Occipital lobe (tissue), 2 donors: Measurements from ENCODE around the gene SUSD1. TPM values are rescaled to one million over a fixed set of nuclear protein-coding genes. Genes with fewer than 3 reads are reported as not detected.

Experiments used
- DNase-seq: peaks from one replicate; lab custom pipeline; 2025; lab: John Stamatoyannopoulos, UW
- total RNA-seq: library from RNA; depleted of rRNA; stranded (reverse); fragments of >200 nt; gene quantifications from one replicate; pipeline ENCODE4 v1.2.3, GENCODE V29; 2014

SUSD1 gene
- total RNA-seq, 1 donor from 2014 or later, result 44.1 TPM

DNA sequence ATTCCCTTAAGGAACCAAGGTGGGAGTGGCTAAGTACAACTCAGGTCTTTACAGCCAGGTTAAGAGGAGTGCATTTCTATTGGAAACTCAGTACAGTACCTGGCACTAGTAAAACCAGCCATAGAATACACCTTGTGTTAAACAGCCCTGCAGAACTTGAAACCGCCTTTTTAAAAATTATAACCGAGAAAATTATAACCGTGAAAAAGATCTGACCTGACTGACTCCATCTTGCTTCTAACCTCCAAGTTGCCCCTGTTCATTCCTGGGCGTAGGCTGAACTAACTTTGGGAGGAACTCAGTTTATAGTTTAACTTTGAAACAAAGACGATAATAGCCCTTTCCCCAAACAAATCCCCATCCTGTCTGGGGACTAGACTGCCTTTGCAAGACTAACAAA lies 132.3 kb downstream of the SUSD1 start:
- DNase-seq, result no peak

- DNase-seq, result no peak
Observed at GRCh38 chr9:112042244-112042638, 132.9 kb downstream of the SUSD1 start.

DNA sequence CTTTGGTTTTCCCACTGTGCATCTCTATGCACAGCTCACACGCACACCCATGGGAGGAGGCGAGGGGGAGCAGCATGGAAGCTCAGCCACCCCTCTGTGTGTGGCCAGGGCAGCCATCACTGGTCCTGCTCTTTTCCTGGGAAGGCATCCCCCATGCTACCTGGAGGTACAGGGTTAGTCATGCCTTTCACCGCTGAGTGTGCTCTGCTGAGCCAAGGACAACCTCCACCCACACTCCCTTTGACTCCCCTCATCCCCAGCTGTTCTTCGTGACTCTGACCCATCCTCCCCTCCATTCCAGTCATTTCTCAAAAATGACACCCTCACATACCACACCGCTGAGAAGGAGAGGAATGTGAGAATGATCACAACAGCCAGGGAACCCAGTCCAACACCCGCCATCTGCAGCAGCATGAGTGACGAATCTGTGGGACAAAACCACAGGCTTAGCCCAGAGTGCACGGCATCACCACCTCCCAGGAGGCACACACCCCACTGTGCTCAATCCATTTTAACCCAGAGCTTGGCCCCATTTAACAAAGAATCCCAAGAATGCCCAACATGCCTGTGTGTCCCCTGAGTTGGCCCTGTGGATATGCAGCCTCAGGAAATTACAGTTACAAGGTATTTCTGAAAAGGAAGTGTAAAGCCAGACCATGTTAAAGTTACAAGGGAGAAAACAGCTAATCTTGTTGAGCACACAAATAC lies 133.4 kb downstream of the SUSD1 start:
- no peak for DNase-seq

DNA sequence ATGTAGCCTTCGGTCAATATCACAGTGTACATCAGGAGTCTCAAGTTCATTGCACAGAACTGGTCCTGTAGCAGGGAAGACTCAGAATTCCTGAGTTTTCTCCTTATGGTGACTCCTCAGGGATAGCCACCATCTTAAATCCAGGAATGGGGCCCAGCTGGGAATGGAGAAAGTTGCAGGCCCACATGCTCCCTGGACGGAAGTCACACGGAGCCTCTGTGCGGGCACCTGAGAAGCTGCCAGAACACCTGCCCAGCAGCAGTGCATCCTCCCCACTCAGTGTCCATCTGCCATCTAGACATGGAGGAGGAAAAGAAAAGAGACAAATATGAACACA lies 133.9 kb downstream of the SUSD1 start:
- DNase-seq, result no peak

DNA sequence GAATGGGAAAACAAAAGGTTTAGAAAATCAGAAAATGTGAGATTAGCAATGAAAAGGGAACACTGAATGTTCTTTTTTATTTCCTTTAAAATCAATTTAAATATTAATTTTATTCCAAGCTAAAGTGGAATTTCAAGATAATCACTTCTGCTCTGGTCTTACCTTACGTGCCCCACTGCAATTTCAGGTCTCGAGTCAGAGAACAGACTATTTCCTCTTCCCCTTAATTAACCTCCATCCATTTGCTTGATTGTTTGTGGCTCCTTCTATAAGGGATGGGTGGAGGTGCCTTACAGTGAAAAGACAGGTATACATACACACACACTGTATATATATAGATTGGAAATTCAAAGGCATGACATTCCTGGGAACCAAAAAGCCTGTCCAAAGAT lies 137.1 kb downstream of the SUSD1 start:
- DNase-seq, result no peak

GRCh38 chr9:112037281-112038016 lies 137.6 kb downstream of the SUSD1 start:
- DNase-seq, result no peak

- DNase-seq, result no peak
Observed at GRCh38 chr9:112035166-112035826, 139.8 kb downstream of the SUSD1 start.

DNA sequence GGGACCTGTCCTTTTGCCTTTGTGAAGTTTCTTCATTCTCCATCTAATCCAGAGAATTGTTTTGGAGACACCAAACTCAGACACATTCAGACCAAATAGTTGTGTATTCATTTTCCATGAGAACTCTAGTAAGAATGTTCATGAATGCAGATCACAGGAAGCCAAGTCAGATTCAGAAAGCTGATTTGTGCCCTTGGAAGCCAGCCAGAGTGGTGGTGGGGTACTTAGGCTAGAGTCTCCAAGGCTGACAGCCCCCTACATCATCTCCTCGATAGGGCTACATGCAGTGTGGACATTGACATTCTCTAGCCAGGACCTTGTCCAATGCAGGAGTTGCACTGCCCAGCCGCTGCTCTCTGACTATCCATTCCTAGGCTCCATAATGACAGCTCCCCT lies 140.9 kb downstream of the SUSD1 start:
- no peak for DNase-seq

DNA sequence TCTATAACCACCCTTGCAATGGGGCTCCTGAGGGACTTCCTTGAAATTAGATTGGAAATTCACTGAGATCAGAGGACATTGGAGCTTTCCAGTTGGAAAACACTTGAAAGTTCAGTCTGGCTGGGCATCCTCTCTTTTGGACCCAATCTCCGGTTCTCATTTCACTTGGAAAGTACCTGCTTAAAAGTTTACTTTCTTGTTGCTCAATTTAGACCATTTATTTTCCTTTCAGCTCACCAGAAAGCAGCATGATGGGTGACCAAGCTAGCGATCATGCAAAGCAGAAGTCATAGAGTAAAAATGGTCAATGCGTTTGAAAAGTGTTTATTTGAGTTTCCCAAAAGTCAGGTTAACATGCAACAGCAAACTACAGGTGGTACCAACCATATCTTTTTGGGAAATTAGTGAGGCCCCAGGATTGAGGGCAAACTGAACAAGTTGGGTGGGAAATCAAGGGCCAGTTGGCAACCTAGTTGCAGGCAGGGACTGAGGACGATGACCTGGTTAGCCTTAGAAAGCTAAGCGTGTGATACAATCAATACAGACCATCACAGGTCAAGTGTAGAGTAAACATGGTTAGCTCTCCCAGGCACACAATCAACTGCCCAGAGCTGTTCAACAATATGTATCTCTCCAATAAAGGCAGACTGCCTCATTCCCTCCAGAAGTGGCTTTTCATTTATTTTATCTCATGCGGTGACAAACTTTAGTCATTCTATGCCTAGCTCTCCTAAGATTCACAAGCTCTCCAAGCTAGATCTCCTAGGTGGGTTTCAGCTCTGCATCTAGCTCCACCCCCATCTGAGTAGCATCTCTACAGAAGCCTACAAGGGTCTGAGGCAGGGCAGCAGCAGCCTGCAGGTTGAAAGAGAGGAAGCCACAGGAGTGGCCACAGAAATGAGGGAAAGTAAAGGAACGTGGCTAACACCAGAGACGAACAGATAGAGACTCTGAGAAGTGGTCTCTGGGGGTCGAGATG lies 141.6 kb downstream of the SUSD1 start:
- DNase-seq, result no peak

GRCh38 chr9:112032743-112033142 lies 142.4 kb downstream of the SUSD1 start:
- no peak for DNase-seq

DNA sequence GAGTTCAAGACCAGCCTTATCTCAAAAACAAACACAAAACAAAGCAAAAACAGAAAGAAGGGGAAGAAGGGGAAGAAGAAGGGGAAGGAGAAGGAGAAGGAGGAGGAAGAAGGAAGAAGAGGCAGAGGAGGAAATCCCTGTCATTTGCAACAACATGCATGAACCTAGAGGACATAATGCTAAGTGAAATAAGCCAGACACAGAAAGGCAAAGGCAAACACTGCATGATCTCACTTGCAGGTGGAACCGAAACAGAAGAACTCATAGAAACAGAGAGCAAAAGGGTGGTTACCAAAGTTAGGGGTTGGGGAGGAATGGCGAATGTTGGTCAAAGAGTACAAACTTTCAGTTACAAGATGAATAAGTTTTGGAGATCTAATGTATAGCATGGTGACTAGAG lies 143.1 kb downstream of the SUSD1 start:
- no peak for DNase-seq

- no peak for DNase-seq
Observed at GRCh38 chr9:112031400-112031799, 143.7 kb downstream of the SUSD1 start.

GRCh38 chr9:112029921-112030444 lies 145.1 kb downstream of the SUSD1 start:
- DNase-seq, result no peak

GRCh38 chr9:112028242-112029221 lies 146.6 kb downstream of the SUSD1 start:
- no peak for DNase-seq

DNA sequence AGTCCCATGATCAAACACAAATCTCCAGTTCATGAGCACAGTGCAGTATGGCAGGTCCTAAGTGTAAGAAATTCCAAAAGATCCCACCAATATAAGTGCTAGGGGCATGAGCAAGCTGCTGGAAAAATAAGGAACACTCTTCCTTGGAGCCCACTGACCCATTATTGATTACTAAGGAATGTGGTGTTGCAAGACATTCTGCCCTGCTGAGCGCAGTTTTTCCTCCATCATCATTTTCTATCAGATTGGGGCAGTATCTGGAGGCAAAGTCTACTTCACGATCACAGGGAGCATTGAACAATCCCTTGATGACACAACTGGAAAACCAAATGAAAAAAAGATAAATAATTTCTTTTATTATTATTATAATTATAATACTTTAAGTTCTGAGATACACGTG lies 149.2 kb downstream of the SUSD1 start:
- DNase-seq, result no peak

DNA sequence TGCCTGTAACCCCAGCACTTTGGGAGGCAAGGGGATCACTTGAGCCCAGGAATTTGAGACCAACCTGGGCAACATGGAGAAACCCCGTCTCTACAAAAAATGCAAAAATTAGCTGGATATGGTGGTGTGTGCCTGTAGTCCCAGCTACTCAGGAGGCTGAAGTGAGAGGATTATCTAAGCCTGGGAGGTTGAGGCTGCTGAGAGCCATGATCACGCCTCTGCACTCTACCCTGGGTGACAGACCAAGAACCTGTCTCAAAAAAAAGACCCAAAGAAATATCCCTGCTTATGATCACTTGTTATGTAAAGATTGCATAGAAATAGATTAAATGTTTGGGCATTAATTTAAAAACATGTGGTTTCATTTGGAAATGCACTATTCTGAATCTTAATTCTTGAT lies 153.4 kb downstream of the SUSD1 start:
- DNase-seq, result no peak

GRCh38 chr9:112020680-112021596 lies 154.2 kb downstream of the SUSD1 start:
- DNase-seq, result no peak

DNA sequence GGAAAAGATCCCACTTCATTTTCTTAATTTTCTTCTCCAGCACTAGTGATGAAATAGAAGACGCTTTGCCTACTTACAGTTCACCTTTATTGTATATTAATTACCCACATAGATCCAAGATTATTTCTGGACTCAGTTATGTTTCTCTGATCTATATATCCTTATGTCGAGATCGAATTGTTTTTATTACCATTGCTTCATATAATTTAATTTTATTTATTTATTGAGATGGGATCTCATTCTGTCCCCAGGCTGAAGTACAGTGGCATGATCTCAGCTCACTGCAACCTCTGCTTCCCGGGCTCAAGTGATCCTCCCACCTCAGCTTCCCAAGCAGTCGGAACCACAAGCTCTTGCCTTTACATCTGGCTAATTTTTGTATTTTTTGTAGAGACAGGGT lies 157.2 kb downstream of the SUSD1 start:
- no peak for DNase-seq

DNA sequence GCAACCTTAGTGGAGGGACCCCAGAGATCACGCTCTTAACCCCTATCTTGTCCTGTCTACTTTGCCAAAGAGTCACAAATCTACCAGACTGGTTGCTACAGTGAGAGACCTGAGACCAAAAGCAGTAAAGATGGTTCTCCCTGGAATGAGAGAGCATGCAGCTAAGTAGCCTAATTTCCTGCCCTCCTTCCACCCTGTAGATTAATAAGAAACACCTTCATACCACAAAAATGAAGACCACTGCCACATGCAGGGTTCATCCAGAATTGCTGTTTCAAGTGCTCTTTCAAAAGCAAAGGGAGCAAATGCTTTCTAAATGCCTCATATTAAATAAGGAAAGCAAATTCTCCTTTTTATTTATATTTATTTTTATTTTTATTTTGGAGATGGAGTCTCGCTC lies 159.4 kb downstream of the SUSD1 start:
- no peak for DNase-seq
